ENCODE data around the gene NUP62CL. TPM values are rescaled to one million over a fixed set of nuclear protein-coding genes. Genes with fewer than 3 reads are reported as not detected.

Gene NUP62CL
- total RNA-seq, 5 donors from 2014 or later (not counting 1 experiment from before 2014, with no cell fraction given): 0.26 to 4.0 (median 3.7) TPM

GRCh38 chrX:107119283-107119682, 87.0 kb downstream of the NUP62CL start:
- Histone ChIP-seq H3K36me3 (ENCODE audit: control insufficient read depth in 2 of 2, extremely low read depth in 1 of 2, insufficient read depth in 1 of 2, low read length in 1 of 2) (peaks cover 0 to 22% of the 10 kb centered on the region in 2 donors), H3K9me3 (no peaks in the 10 kb centered on the region), H3K4me1 (ENCODE audit: control insufficient read depth in 1 of 2, extremely low read depth in 1 of 2, insufficient read depth in 2 of 2, low read length in 2 of 2) (peaks cover 5 to 8% of the 10 kb centered on the region in 2 experiments), H3K27ac (ENCODE audit: low read length) (peak overlapping the region; percentile 64), H3K4me3 (ENCODE audit: control insufficient read depth in 1 of 2, extremely low read depth in 1 of 2, low read length in 1 of 2) (peak overlapping the region; percentile 69 to 74), H3K27me3 (replicated peaks in 1 of 2; ENCODE audit: control insufficient read depth in 2 of 2, extremely low read depth in 1 of 2, insufficient read depth in 2 of 2, low read length in 1 of 2) (no peaks in the 10 kb centered on the region)
- ChIA-PET POLR2A (interaction anchor here in 1 of 2 donors (0.6 kb wide), 1 partner anchor 510 kb away, joined by 3 read pairs; no protein-coding TSS in a partner anchor), CTCF (interaction anchor here in 1 of 2 donors (0.6 kb wide), 1 partner anchor 487 kb away, joined by 5 read pairs; no protein-coding TSS in a partner anchor)
- no CpG with 5 or more reads among the region's 1 CpG for WGBS (ENCODE audit: insufficient coverage)
- H3K9me3 Mint-ChIP-seq: no peaks in the 10 kb centered on the region
- H3K36me3 Mint-ChIP-seq: peaks cover 25% of the 10 kb centered on the region
- H3K4me1 Mint-ChIP-seq: peaks cover 20 to 36% (median 25%) of the 10 kb centered on the region in 3 donors
- H3K27ac Mint-ChIP-seq: peak overlapping the region; percentile 95 to 96
- DNase-seq: no peak
- peaks cover 0 to 27% of the 10 kb centered on the region in 2 donors for H3K27me3 Mint-ChIP-seq
- peak overlapping the region; percentile 96 to 100 (median 98) for H3K4me3 Mint-ChIP-seq
- no peak for ATAC-seq (replicated peaks in 1 of 4)

- POLR2A ChIA-PET: interaction anchor here in 1 of 2 donors (0.6 to 0.8 kb wide), 2 partner anchors 510 to 657 kb away, joined by 3 read pairs; partner anchors contain the start of gene TSC22D3
- Histone ChIP-seq H3K36me3 (ENCODE audit: control insufficient read depth in 2 of 2, extremely low read depth in 1 of 2, insufficient read depth in 1 of 2, low read length in 1 of 2) (peaks cover 0 to 28% of the 10 kb centered on the region in 2 donors), H3K4me1 (ENCODE audit: control insufficient read depth in 1 of 2, extremely low read depth in 1 of 2, insufficient read depth in 2 of 2, low read length in 2 of 2) (peaks cover 5 to 8% of the 10 kb centered on the region in 2 experiments), H3K27ac (ENCODE audit: low read length) (peak within 1 kb of the TSS; percentile 64), H3K4me3 (ENCODE audit: control insufficient read depth in 1 of 2, extremely low read depth in 1 of 2, low read length in 1 of 2) (peak within 1 kb of the TSS; percentile 69 to 74), H3K9me3 (no peaks in the 10 kb centered on the region), H3K27me3 (replicated peaks in 1 of 2; ENCODE audit: control insufficient read depth in 2 of 2, extremely low read depth in 1 of 2, insufficient read depth in 2 of 2, low read length in 1 of 2) (no peaks in the 10 kb centered on the region)
- Mint-ChIP-seq H3K4me3 (peak within 1 kb of the TSS; percentile 96 to 100 (median 98)), H3K9me3 (no peaks in the 10 kb centered on the region), H3K4me1 (peaks cover 26 to 43% (median 29%) of the 10 kb centered on the region in 3 donors), H3K27ac (peak within 1 kb of the TSS; percentile 95 to 96), H3K36me3 (peaks cover 33% of the 10 kb centered on the region), H3K27me3 (peaks cover 0 to 28% of the 10 kb centered on the region in 2 donors)
- CTCF ChIA-PET: interaction anchor here (0.6 to 0.7 kb wide), 2 partner anchors 487 to 510 kb away, joined by 3 to 5 read pairs; no protein-coding TSS in a partner anchor
- ATAC-seq (replicated peaks in 1 of 4): peak; percentile 99 to 100 (median 100)
- 3% methylated on average over 7 of the region's 37 CpGs for WGBS (ENCODE audit: insufficient coverage)
- DNase-seq: peak; percentile 37 to 84 (median 72)
Observed at GRCh38 chrX:107118322-107119147, 87.7 kb downstream of the NUP62CL start, which contains the start of gene RBM41. RBM41 (minus strand) TSS chrX:107118822; CDS start chrX:107118773, 49 bp downstream.

- peaks cover 0 to 28% of the 10 kb centered on the region in 2 donors for H3K27me3 Mint-ChIP-seq
- WGBS (ENCODE audit: insufficient coverage): no CpG with 5 or more reads among the region's 8 CpGs
- DNase-seq (no peak), ATAC-seq (replicated peaks in 1 of 4) (no peak)
- peak overlapping the region; percentile 69 to 74 for H3K4me3 ChIP-seq (ENCODE audit: control insufficient read depth in 1 of 2, extremely low read depth in 1 of 2, low read length in 1 of 2)
- no peaks in the 10 kb centered on the region for H3K9me3 ChIP-seq
- H3K4me1 ChIP-seq (ENCODE audit: control insufficient read depth in 1 of 2, extremely low read depth in 1 of 2, insufficient read depth in 2 of 2, low read length in 2 of 2): peaks cover 5 to 8% of the 10 kb centered on the region in 2 experiments
- H3K4me3 Mint-ChIP-seq: peak overlapping the region; percentile 96 to 100 (median 98)
- no peaks in the 10 kb centered on the region for H3K27me3 ChIP-seq (replicated peaks in 1 of 2; ENCODE audit: control insufficient read depth in 2 of 2, extremely low read depth in 1 of 2, insufficient read depth in 2 of 2, low read length in 1 of 2)
- peaks cover 0 to 28% of the 10 kb centered on the region in 2 donors for H3K36me3 ChIP-seq (ENCODE audit: control insufficient read depth in 2 of 2, extremely low read depth in 1 of 2, insufficient read depth in 1 of 2, low read length in 1 of 2)
- POLR2A ChIA-PET: no interaction called here
- H3K27ac ChIP-seq (ENCODE audit: low read length): peak overlapping the region; percentile 64
- peaks cover 38% of the 10 kb centered on the region for H3K36me3 Mint-ChIP-seq
- CTCF ChIA-PET: interaction anchor here in 1 of 2 donors (0.7 kb wide), 1 partner anchor 511 kb away, joined by 3 read pairs; no protein-coding TSS in a partner anchor
- H3K4me1 Mint-ChIP-seq: peaks cover 26 to 47% (median 29%) of the 10 kb centered on the region in 3 donors
- H3K9me3 Mint-ChIP-seq: no peaks in the 10 kb centered on the region
- H3K27ac Mint-ChIP-seq: peak overlapping the region in 1 of 2 donors; percentile 29
Observed at GRCh38 chrX:107117993-107118321, 88.3 kb downstream of the NUP62CL start.

- WGBS (ENCODE audit: insufficient coverage): 100% methylated on average over 1 of the region's 1 CpG
- no peak for ATAC-seq (replicated peaks in 1 of 4)
- CTCF ChIA-PET: no interaction called here
Observed at GRCh38 chrX:107107459-107107858, 98.8 kb downstream of the NUP62CL start.

GRCh38 chrX:107102980-107103379, 103.3 kb downstream of the NUP62CL start:
- Histone ChIP-seq H3K9me3 (no peaks in the 10 kb centered on the region), H3K27me3 (replicated peaks in 1 of 2; ENCODE audit: control insufficient read depth in 2 of 2, extremely low read depth in 1 of 2, insufficient read depth in 2 of 2, low read length in 1 of 2) (no peaks in the 10 kb centered on the region), H3K36me3 (ENCODE audit: control insufficient read depth in 2 of 2, extremely low read depth in 1 of 2, insufficient read depth in 1 of 2, low read length in 1 of 2) (peaks cover 0 to 4% of the 10 kb centered on the region in 2 donors), H3K27ac (ENCODE audit: low read length) (no peak overlapping the region), H3K4me3 (ENCODE audit: control insufficient read depth in 1 of 2, extremely low read depth in 1 of 2, low read length in 1 of 2) (no peak overlapping the region), H3K4me1 (ENCODE audit: control insufficient read depth in 1 of 2, extremely low read depth in 1 of 2, insufficient read depth in 2 of 2, low read length in 2 of 2) (no peaks in the 10 kb centered on the region)
- H3K36me3 Mint-ChIP-seq: peaks cover 44% of the 10 kb centered on the region
- no peaks in the 10 kb centered on the region for H3K9me3 Mint-ChIP-seq
- H3K27me3 Mint-ChIP-seq: peaks cover 0 to 6% of the 10 kb centered on the region in 2 donors
- no peak for DNase-seq
- no peak overlapping the region for H3K27ac Mint-ChIP-seq
- no CpG with 5 or more reads among the region's 1 CpG for WGBS (ENCODE audit: insufficient coverage)
- ChIA-PET POLR2A (no interaction called here), CTCF (interaction anchor here in 1 of 2 donors (0.5 kb wide), 1 partner anchor 205 kb away, joined by 5 read pairs; no protein-coding TSS in a partner anchor)
- peaks cover 3 to 16% (median 10%) of the 10 kb centered on the region in 3 donors for H3K4me1 Mint-ChIP-seq
- H3K4me3 Mint-ChIP-seq: no peak overlapping the region
- no peak for ATAC-seq (replicated peaks in 1 of 4)

More at GRCh38 chrX:107107459-107107858, 98.8 kb downstream of the NUP62CL start:
- H3K36me3 ChIP-seq (ENCODE audit: control insufficient read depth in 2 of 2, extremely low read depth in 1 of 2, insufficient read depth in 1 of 2, low read length in 1 of 2): peaks cover 0 to 7% of the 10 kb centered on the region in 2 donors
- no peak overlapping the region for H3K4me3 ChIP-seq (ENCODE audit: control insufficient read depth in 1 of 2, extremely low read depth in 1 of 2, low read length in 1 of 2)
- no peak overlapping the region for H3K27ac ChIP-seq (ENCODE audit: low read length)
- H3K27me3 ChIP-seq (replicated peaks in 1 of 2; ENCODE audit: control insufficient read depth in 2 of 2, extremely low read depth in 1 of 2, insufficient read depth in 2 of 2, low read length in 1 of 2): no peaks in the 10 kb centered on the region
- Mint-ChIP-seq H3K27ac (no peak overlapping the region), H3K4me3 (no peak overlapping the region), H3K27me3 (no peaks in the 10 kb centered on the region), H3K4me1 (peaks cover 12 to 29% (median 13%) of the 10 kb centered on the region in 3 donors), H3K36me3 (peaks cover 34% of the 10 kb centered on the region), H3K9me3 (no peaks in the 10 kb centered on the region)
- no peaks in the 10 kb centered on the region for H3K9me3 ChIP-seq
- H3K4me1 ChIP-seq (ENCODE audit: control insufficient read depth in 1 of 2, extremely low read depth in 1 of 2, insufficient read depth in 2 of 2, low read length in 2 of 2): no peaks in the 10 kb centered on the region
- no peak for DNase-seq
- POLR2A ChIA-PET: no interaction called here

GRCh38 chrX:107076158-107076557, 130.1 kb downstream of the NUP62CL start:
- no CpG with 5 or more reads among the region's 6 CpGs for WGBS (ENCODE audit: insufficient coverage)
- peaks cover 46% of the 10 kb centered on the region for H3K36me3 Mint-ChIP-seq

More at GRCh38 chrX:107076158-107076557, 130.1 kb downstream of the NUP62CL start:
- H3K36me3 ChIP-seq (ENCODE audit: control insufficient read depth in 2 of 2, extremely low read depth in 1 of 2, insufficient read depth in 1 of 2, low read length in 1 of 2): no peaks in the 10 kb centered on the region
- H3K4me3 Mint-ChIP-seq: no peak overlapping the region
- peaks cover 6 to 13% (median 9%) of the 10 kb centered on the region in 3 donors for H3K9me3 Mint-ChIP-seq
- peaks cover 2% of the 10 kb centered on the region for H3K9me3 ChIP-seq
- H3K27ac Mint-ChIP-seq: no peak overlapping the region
- peaks cover 0 to 12% (median 0%) of the 10 kb centered on the region in 3 donors for H3K4me1 Mint-ChIP-seq
- H3K4me1 ChIP-seq (ENCODE audit: control insufficient read depth in 1 of 2, extremely low read depth in 1 of 2, insufficient read depth in 2 of 2, low read length in 2 of 2): no peaks in the 10 kb centered on the region
- no peaks in the 10 kb centered on the region for H3K27me3 Mint-ChIP-seq
- ChIA-PET CTCF (no interaction called here), POLR2A (no interaction called here)
- no peak overlapping the region for H3K27ac ChIP-seq (ENCODE audit: low read length)
- no peak overlapping the region for H3K4me3 ChIP-seq (ENCODE audit: control insufficient read depth in 1 of 2, extremely low read depth in 1 of 2, low read length in 1 of 2)
- DNase-seq (no peak), ATAC-seq (replicated peaks in 1 of 4) (no peak)
- H3K27me3 ChIP-seq (replicated peaks in 1 of 2; ENCODE audit: control insufficient read depth in 2 of 2, extremely low read depth in 1 of 2, insufficient read depth in 2 of 2, low read length in 1 of 2): no peaks in the 10 kb centered on the region

Data from T-cell (primary cell).